ENCODE measurements around the gene ANKS1B. TPM values are rescaled to one million over a fixed set of nuclear protein-coding genes. Genes with fewer than 3 reads are reported as not detected.
"Not testable (repeated sequence)": the region's sequence is repeated elsewhere in the genome, so short reads cannot be mapped to it uniquely, and the experiment has no call there.

Gene ANKS1B
- total RNA-seq, 1 experiment from 2014 or later: 5.6 TPM

DNA sequence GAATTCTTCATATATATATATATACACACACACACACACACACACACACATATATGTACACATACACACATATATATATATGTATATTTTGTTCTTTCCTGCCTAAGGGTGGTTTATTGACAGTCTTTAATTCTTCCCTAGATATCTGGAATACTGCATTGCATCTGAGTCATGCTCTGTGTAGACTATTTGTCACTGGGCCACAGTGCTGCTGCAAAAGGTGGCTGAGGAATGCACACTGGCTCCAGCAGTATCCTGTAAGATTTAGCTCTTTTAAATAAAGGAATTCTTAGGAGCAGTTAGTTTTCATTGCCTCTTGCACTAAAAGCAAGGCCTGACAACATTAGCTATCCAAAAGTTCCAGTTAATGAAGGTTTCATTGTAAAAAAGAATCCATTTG lies 1138.8 kb downstream of the ANKS1B start:
- DNase-seq (ENCODE audit: low read depth): no peak
- in situ Hi-C loops (cut with HindIII; ENCODE audit: low pct_unique_long_range_greater_than_20kb, low sequenced_read_pairs): no loop called here

GRCh38 chr12:98840325-98840724 lies 1144.4 kb downstream of the ANKS1B start:
- in situ Hi-C loops (cut with HindIII; ENCODE audit: low pct_unique_long_range_greater_than_20kb, low sequenced_read_pairs): no loop called here
- no peak for DNase-seq (ENCODE audit: low read depth)

- no peak for DNase-seq (ENCODE audit: low read depth)
- in situ Hi-C loops (cut with HindIII; ENCODE audit: low pct_unique_long_range_greater_than_20kb, low sequenced_read_pairs): no loop called here
These were observed 1146.5 kb downstream of the ANKS1B start for GRCh38 chr12:98838231-98838647.

DNA sequence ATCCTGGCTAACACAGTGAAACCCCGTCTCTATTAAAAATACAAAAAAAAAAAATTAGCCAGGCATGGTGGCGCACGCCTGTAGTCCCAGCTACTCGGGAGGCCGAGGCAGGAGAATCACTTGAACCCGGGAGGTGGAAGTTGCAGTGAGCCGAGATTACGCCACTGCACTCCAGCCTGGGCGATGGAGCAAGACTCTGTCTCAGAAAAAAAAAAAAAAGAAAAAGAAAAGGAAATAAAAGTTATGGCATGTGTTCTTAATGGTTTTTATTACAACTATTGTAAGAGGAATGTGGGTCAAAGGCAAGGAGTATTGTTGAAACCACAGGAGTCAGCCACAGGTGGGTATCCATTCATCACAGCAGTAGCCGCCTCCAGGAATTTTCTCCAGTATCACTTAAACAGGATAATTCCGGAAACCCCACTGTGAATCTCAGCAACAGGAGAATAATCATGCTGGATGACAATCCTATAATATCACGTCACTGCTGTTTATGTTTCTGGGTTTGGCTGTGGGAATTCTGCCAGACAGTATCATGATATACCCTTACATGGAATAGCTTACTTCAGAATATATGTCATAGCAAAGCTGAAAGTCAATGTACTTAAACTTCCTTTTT lies 1147.5 kb downstream of the ANKS1B start:
- in situ Hi-C loops (cut with HindIII; ENCODE audit: low pct_unique_long_range_greater_than_20kb, low sequenced_read_pairs); DNase-seq (ENCODE audit: low read depth): not testable (repeated sequence)

DNA sequence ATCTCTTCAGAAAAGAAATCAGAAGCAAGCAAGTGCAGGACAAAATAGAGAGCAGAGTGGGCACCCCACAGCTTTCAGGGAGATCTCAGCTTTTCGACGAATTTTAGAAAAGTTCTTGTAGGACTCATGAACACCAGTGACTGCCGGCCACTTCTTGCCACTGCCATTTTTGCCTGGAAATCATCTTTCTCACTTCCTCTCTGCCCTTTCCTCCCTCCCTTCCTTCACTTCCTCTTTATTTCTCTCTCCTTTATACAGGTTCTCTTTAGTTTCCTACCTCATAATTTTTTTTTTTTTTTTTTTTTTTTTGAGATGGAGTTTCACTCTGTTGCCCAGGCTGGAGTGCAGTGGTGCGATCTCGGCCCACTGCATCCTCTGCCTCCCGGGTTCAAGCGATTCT lies 1154.1 kb downstream of the ANKS1B start:
- DNase-seq (ENCODE audit: low read depth): no peak
- in situ Hi-C loops (cut with HindIII; ENCODE audit: low pct_unique_long_range_greater_than_20kb, low sequenced_read_pairs): no loop called here

DNA sequence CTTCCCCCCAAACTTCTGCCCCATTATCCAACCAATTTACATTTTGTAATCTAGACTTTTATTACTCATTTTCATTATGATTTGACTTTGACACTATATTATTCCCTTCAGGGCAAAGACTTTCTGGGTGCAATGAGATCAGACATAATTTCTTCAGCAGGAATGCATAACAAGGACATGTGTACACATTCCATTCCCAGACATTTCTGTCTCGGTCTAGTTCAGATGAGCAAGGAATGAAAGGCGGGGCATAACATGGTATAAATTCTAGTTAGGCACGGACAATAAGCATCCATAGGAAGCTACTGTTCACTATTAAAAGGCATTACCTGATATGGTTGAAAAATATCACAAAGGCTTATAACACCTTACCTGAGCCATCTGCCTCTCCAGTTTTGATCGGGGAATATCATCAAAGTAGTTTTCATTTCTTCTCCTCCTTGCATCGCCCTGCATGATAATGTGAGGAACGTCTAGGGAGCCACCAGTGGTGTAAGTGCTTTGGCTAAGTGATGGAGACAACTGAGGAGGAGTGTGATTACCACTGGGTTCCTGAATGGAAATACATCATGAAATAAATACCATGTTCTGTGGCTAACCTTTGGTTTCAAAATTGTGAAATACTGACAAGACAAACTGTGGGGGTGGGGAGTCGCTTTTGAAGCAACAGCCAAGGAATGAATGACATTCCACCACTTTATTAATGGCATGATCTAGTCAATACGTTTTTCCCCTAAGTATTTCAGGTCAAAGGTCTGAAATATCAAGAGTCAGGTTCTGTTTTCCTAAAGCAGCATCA lies 1155.7 kb downstream of the ANKS1B start:
- in situ Hi-C loops (cut with HindIII; ENCODE audit: low pct_unique_long_range_greater_than_20kb, low sequenced_read_pairs): no loop called here
- DNase-seq (ENCODE audit: low read depth): no peak

DNA sequence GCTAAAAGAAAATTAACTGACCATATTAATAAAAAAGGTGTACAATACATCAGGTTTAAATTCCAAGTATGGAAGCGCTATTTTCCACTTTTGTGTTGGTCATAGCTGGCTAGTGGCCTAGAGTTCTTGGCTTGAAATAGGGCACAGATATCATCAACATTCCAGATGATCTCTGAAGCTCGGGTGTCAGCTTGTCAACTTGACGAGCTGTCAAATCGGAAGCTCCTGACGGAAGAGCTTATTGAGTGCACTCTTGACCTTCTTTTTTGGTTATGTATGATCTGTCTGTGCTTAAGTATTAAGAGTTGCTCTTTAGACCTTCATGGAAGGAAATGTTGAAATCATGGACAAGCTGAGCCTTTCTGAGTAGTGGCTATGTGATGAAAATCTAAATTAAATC lies 1161.7 kb downstream of the ANKS1B start:
- no peak for DNase-seq (ENCODE audit: low read depth)
- in situ Hi-C loops (cut with HindIII; ENCODE audit: low pct_unique_long_range_greater_than_20kb, low sequenced_read_pairs): no loop called here

GRCh38 chr12:98821866-98822265 lies 1162.9 kb downstream of the ANKS1B start:
- no peak for DNase-seq (ENCODE audit: low read depth)
- in situ Hi-C loops (cut with HindIII; ENCODE audit: low pct_unique_long_range_greater_than_20kb, low sequenced_read_pairs): no loop called here

GRCh38 chr12:98821232-98821631 lies 1163.5 kb downstream of the ANKS1B start:
- in situ Hi-C loops (cut with HindIII; ENCODE audit: low pct_unique_long_range_greater_than_20kb, low sequenced_read_pairs): no loop called here

GRCh38 chr12:98819821-98820404 lies 1164.8 kb downstream of the ANKS1B start:
- in situ Hi-C loops (cut with HindIII; ENCODE audit: low pct_unique_long_range_greater_than_20kb, low sequenced_read_pairs): no loop called here
- no peak for DNase-seq (ENCODE audit: low read depth)

More at GRCh38 chr12:98821232-98821631, 1163.5 kb downstream of the ANKS1B start:
- DNase-seq (ENCODE audit: low read depth): no peak

- DNase-seq (ENCODE audit: low read depth): no peak
- in situ Hi-C loops (cut with HindIII; ENCODE audit: low pct_unique_long_range_greater_than_20kb, low sequenced_read_pairs): no loop called here
These were observed 1165.7 kb downstream of the ANKS1B start for GRCh38 chr12:98819071-98819470.

GRCh38 chr12:98818239-98818638 lies 1166.5 kb downstream of the ANKS1B start:
- in situ Hi-C loops (cut with HindIII; ENCODE audit: low pct_unique_long_range_greater_than_20kb, low sequenced_read_pairs): no loop called here
- no peak for DNase-seq (ENCODE audit: low read depth)

DNA sequence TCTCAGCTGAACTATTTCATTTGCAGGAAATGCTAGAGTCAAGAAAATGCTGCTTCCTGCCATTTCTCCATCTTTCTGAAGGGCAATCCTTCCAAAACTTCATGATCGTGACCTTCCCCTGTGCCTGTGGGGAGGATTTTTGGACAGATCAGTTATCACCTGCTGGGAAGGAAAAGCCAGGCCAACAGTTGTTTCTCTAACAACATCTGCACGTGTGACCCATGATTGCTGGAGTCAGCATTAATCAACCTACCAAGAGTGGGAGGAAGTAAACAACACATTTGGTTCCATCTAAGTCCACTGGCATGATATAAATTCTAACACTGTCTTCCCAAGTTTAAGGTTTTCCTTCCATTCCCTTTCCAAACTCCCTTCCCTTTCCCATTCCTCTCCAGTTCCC lies 1167.0 kb downstream of the ANKS1B start:
- DNase-seq (ENCODE audit: low read depth): no peak

GRCh38 chr12:98816720-98817119 lies 1168.0 kb downstream of the ANKS1B start:
- DNase-seq (ENCODE audit: low read depth): no peak
- in situ Hi-C loops (cut with HindIII; ENCODE audit: low pct_unique_long_range_greater_than_20kb, low sequenced_read_pairs): no loop called here

More for the DNA sequence above, 1167.0 kb downstream of the ANKS1B start:
- in situ Hi-C loops (cut with HindIII; ENCODE audit: low pct_unique_long_range_greater_than_20kb, low sequenced_read_pairs): no loop called here

DNA sequence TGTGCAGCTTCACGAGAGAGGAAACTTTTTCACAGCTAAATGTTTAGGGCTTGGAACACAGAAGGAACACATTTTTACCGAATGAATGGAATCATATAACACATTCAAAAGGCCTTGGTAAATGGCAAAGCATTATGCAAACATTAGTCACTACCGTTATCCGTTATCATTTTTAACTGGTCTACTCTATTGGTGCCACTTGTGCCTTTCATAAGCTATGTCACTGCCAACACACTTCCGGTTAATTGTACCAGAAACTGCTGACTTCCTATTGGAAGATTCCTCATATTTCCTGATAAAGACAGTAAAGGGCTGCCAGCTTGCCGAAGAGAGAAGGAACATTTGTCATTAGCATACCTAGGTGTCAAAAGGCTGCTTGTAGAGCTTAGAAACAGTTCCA lies 1170.5 kb downstream of the ANKS1B start:
- DNase-seq (ENCODE audit: low read depth): no peak
- in situ Hi-C loops (cut with HindIII; ENCODE audit: low pct_unique_long_range_greater_than_20kb, low sequenced_read_pairs): no loop called here

- in situ Hi-C loops (cut with HindIII; ENCODE audit: low pct_unique_long_range_greater_than_20kb, low sequenced_read_pairs): no loop called here
- no peak for DNase-seq (ENCODE audit: low read depth)
These were observed 1172.5 kb downstream of the ANKS1B start for GRCh38 chr12:98812225-98812624.

- in situ Hi-C loops (cut with HindIII; ENCODE audit: low pct_unique_long_range_greater_than_20kb, low sequenced_read_pairs): no loop called here
- no peak for DNase-seq (ENCODE audit: low read depth)
These were observed 1176.4 kb downstream of the ANKS1B start for GRCh38 chr12:98808243-98808875.

DNA sequence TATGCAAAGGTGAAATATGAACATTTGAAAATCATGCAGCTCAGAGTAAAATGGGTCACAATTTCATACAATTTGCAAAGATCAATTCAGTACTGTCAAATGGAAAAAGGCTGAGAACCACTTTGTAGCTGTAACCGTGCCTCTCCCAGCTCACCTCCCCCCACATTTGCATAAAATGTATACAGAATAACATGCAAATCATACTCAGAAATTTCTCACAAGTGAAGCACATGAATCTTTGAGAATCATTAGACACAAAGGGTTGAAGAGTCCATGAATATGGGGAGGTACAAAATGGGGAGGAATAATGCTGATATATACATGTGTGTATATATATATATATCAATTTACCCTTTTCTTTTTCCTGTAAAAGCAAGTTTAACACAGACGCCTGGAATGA lies 1177.5 kb downstream of the ANKS1B start:
- no peak for DNase-seq (ENCODE audit: low read depth)
- in situ Hi-C loops (cut with HindIII; ENCODE audit: low pct_unique_long_range_greater_than_20kb, low sequenced_read_pairs): no loop called here

All from Caki2 (cell line).